CD14-positive monocyte (primary cell): ENCODE measurements around the gene DYSF. TPM values are rescaled to one million over a fixed set of nuclear protein-coding genes. Genes with fewer than 3 reads are reported as not detected.

Experiments
- DNase-seq, 3 donors: peaks; one replicate each; pipeline ENCODE4 v3.0.0-alpha.2; 2011 to 2022
- H2AFZ ChIP-seq: 2 replicates; pipeline ENCODE4 v1.6.0; 2012; ENCODE audit warnings: mild to moderate bottlenecking, low read depth, low read length, inconsistent platforms; ENCODE audit not compliant: insufficient read depth, poor library complexity, severe bottlenecking
- H3K27ac ChIP-seq, 2 donors: 1 replicate in 1 of 2; 2 replicates in 1 of 2; pipeline ENCODE4 v1.5.1; 2012 to 2013; ENCODE audit warnings: low read length in 2 of 2, control low read depth in 1 of 2, inconsistent platforms in 1 of 2, low read depth in 1 of 2, mild to moderate bottlenecking in 1 of 2
- H3K27me3 ChIP-seq, 2 donors: one replicate each; pipeline versions ENCODE4 v1.6.0 to v1.6.1; 2011 to 2013; ENCODE audit warnings: low read length in 2 of 2; ENCODE audit not compliant: control insufficient read depth in 2 of 2, insufficient read depth in 2 of 2
- H3K36me3 ChIP-seq, 2 donors: replicated peaks in 1 of 2; 1 replicate in 1 of 2; 2 replicates in 1 of 2; pipeline versions ENCODE4 v1.5.1 to v1.6.1; 2012 to 2013; ENCODE audit warnings: low read length in 2 of 2, control low read depth in 1 of 2, inconsistent platforms in 1 of 2, mild to moderate bottlenecking in 1 of 2; ENCODE audit not compliant: insufficient read depth in 2 of 2, control insufficient read depth in 1 of 2
- H3K4me1 ChIP-seq, 2 donors: 1 replicate in 1 of 2; 2 replicates in 1 of 2; pipeline versions ENCODE4 v1.5.1 to v1.6.1; 2012 to 2013; ENCODE audit warnings: low read length in 2 of 2, control low read depth in 1 of 2, inconsistent platforms in 1 of 2, mild to moderate bottlenecking in 1 of 2, moderate library complexity in 1 of 2; ENCODE audit not compliant: insufficient read depth in 2 of 2, control insufficient read depth in 1 of 2
- H3K4me2 ChIP-seq: replicated peaks from 2 replicates; pipeline ENCODE3; 2012; ENCODE audit warnings: low read length, moderate library complexity, mild to moderate bottlenecking; ENCODE audit not compliant: poor library complexity, severe bottlenecking; ENCODE audit errors: extremely low read depth
- H3K4me3 ChIP-seq, 3 experiments: fragments of 200-600 bp in 1 of 3; sonication (generic) in 1 of 3; replicated peaks in 1 of 3; 1 replicate in 2 of 3; 2 replicates in 1 of 3; pipeline ENCODE4 v1.5.1; 2011 to 2013; ENCODE audit warnings: low read length in 3 of 3, mild to moderate bottlenecking in 3 of 3, control low read depth in 2 of 3, low read depth in 2 of 3, inconsistent platforms in 1 of 3, moderate library complexity in 1 of 3
- H3K79me2 ChIP-seq: 2 replicates; pipeline ENCODE4 v1.6.0; 2012; ENCODE audit warnings: mild to moderate bottlenecking, control low read depth, inconsistent platforms, low read length, moderate library complexity; ENCODE audit not compliant: insufficient read depth
- H3K9ac ChIP-seq: 2 replicates; pipeline ENCODE4 v1.6.0; 2017; ENCODE audit warnings: low read length, mild to moderate bottlenecking; ENCODE audit not compliant: insufficient read depth, poor library complexity, severe bottlenecking
- H3K9me3 ChIP-seq, 2 donors: replicated peaks in 1 of 2; 1 replicate in 1 of 2; 2 replicates in 1 of 2; pipeline versions ENCODE4 v1.5.1 to v1.6.1; 2012 to 2013; ENCODE audit warnings: low read length in 2 of 2, control low read depth in 1 of 2; ENCODE audit not compliant: control insufficient read depth in 1 of 2, insufficient read depth in 1 of 2
- H4K20me1 ChIP-seq: 2 replicates; pipeline ENCODE4 v1.6.0; 2012; ENCODE audit warnings: mild to moderate bottlenecking, low read length, control low read depth, moderate library complexity; ENCODE audit not compliant: insufficient read depth
- H3K27ac Mint-ChIP-seq, 7 donors: one replicate each; pipeline ENCODE4 v1.8.0; 2020; ENCODE audit warnings: mild to moderate bottlenecking in 7 of 7, mixed read lengths in 7 of 7, moderate library complexity in 6 of 7, inconsistent platforms in 2 of 7
- H3K27me3 Mint-ChIP-seq, 3 donors: one replicate each; pipeline ENCODE4 v1.8.0; 2021 to 2022; ENCODE audit warnings: low read depth in 3 of 3, mild to moderate bottlenecking in 3 of 3, mixed read lengths in 3 of 3, moderate library complexity in 3 of 3, inconsistent platforms in 1 of 3
- H3K36me3 Mint-ChIP-seq, 2 donors: one replicate each; pipeline ENCODE4 v1.8.0; 2020; ENCODE audit warnings: mixed read lengths in 2 of 2, inconsistent platforms in 1 of 2, mild to moderate bottlenecking in 1 of 2
- H3K4me1 Mint-ChIP-seq: one replicate; pipeline ENCODE4 v1.8.0; 2020; ENCODE audit warnings: mild to moderate bottlenecking, mixed read lengths
- H3K4me3 Mint-ChIP-seq, 2 donors: one replicate each; pipeline ENCODE4 v1.8.0; 2020; ENCODE audit warnings: mild to moderate bottlenecking in 2 of 2, mixed read lengths in 2 of 2, moderate library complexity in 1 of 2
- H3K9me3 Mint-ChIP-seq, 7 donors: one replicate each; pipeline ENCODE4 v1.8.0; 2020 to 2022; ENCODE audit warnings: mixed read lengths in 7 of 7, mild to moderate bottlenecking in 6 of 7, moderate library complexity in 6 of 7, inconsistent platforms in 2 of 7
- CTCF ChIP-seq: fragments of 200-600 bp; IDR thresholded peaks from one replicate; pipeline ENCODE4 v1.8.0; 2022; ENCODE audit warnings: antibody characterized with exemption, mild to moderate bottlenecking
- WGBS: methylation state at CpG from one replicate; pipeline ENCODE4 v1.1.5; 2013; ENCODE audit warnings: missing lambda C conversion rate; ENCODE audit not compliant: insufficient coverage; 5-methylcytosine and 5-hydroxymethylcytosine counted together
- intact Hi-C, 2 donors: fragments of 100-400 bp; cut with micrococcal nuclease; formaldehyde crosslinking; loops; one replicate each; pipeline versions ENCODE4 v1.15.0 to v1.15.1; 2023
- polyA plus RNA-seq, 3 donors: library from polyadenylated mRNA; depleted of rRNA in 1 of 3; unstranded in 2 of 3; stranded (reverse) in 1 of 3; fragments of 300-500 nt in 2 of 3; fragments of >200 nt in 1 of 3; fragmentation: Illumina TruSeq in 2 of 3; gene quantifications; 1 replicate in 2 of 3; 2 replicates in 1 of 3; pipeline ENCODE4 v1.2.3, GENCODE V29; 2012 to 2021

DYSF gene
- polyA plus RNA-seq, 3 donors: 16.1 to 72.5 (median 31.2) TPM

GRCh38 chr2:71613953-71614925 lies 160.9 kb downstream of the DYSF start:
- no peak overlapping the region for H3K9ac ChIP-seq
- Mint-ChIP-seq H3K36me3 (peaks cover 66 to 68% of the 10 kb centered on the region in 2 donors), H3K9me3 (peaks cover 0 to 3% (median 0%) of the 10 kb centered on the region in 7 donors), H3K4me1 (no peaks in the 10 kb centered on the region), H3K27ac (peak overlapping the region in 1 of 7 donors; percentile 0), H3K27me3 (peaks cover 0 to 2% (median 0%) of the 10 kb centered on the region in 3 donors), H3K4me3 (no peak overlapping the region)
- no peaks in the 10 kb centered on the region for H3K4me1 ChIP-seq
- peaks cover 84% of the 10 kb centered on the region for H4K20me1 ChIP-seq
- H3K9me3 ChIP-seq: no peaks in the 10 kb centered on the region
- H3K36me3 ChIP-seq: peaks cover 54 to 85% of the 10 kb centered on the region in 2 donors
- TF ChIP-seq CTCF: no peak
- intact Hi-C loops: no loop called here
- H3K4me3 ChIP-seq: no peak overlapping the region
- WGBS: 96% methylated on average over 8 of the region's 8 CpGs
- no peak overlapping the region for H3K27ac ChIP-seq
- no peak for DNase-seq
- H2AFZ ChIP-seq: no peak overlapping the region
- no peaks in the 10 kb centered on the region for H3K27me3 ChIP-seq
- H3K79me2 ChIP-seq: no peaks in the 10 kb centered on the region
- H3K4me2 ChIP-seq: no peak overlapping the region

GRCh38 chr2:71614976-71615766 lies 161.8 kb downstream of the DYSF start:
- Mint-ChIP-seq H3K4me3 (no peak overlapping the region), H3K36me3 (peaks cover 67 to 69% of the 10 kb centered on the region in 2 donors), H3K27me3 (peaks cover 0 to 2% (median under 1%) of the 10 kb centered on the region in 3 donors), H3K9me3 (peaks cover 0 to 3% (median 0%) of the 10 kb centered on the region in 7 donors), H3K4me1 (no peaks in the 10 kb centered on the region), H3K27ac (no peak overlapping the region)
- intact Hi-C loops: no loop called here
- H3K4me1 ChIP-seq: no peaks in the 10 kb centered on the region
- no peak for TF ChIP-seq CTCF
- no peaks in the 10 kb centered on the region for H3K9me3 ChIP-seq
- DNase-seq: no peak
- 79% methylated on average over 6 of the region's 9 CpGs for WGBS
- H3K36me3 ChIP-seq: peaks cover 54 to 85% of the 10 kb centered on the region in 2 donors
- H3K9ac ChIP-seq: no peak overlapping the region
- no peak overlapping the region for H2AFZ ChIP-seq
- H4K20me1 ChIP-seq: peaks cover 90% of the 10 kb centered on the region
- H3K27me3 ChIP-seq: no peaks in the 10 kb centered on the region
- no peak overlapping the region for H3K4me3 ChIP-seq
- H3K27ac ChIP-seq: no peak overlapping the region
- H3K79me2 ChIP-seq: no peaks in the 10 kb centered on the region
- no peak overlapping the region for H3K4me2 ChIP-seq
